ENCODE results near the gene SLC2A4RG. TPM values are rescaled to one million over a fixed set of nuclear protein-coding genes. Genes with fewer than 3 reads are reported as not detected.
A peak's percentile ranks its signal among the peaks of the same experiment; 100 is the strongest.
"Not testable (repeated sequence)": the region's sequence is repeated elsewhere in the genome, so short reads cannot be mapped to it uniquely, and the experiment has no call there.

Gene SLC2A4RG
- total RNA-seq, 2 donors from 2014 or later, result 41.2 to 48.0 TPM

DNA sequence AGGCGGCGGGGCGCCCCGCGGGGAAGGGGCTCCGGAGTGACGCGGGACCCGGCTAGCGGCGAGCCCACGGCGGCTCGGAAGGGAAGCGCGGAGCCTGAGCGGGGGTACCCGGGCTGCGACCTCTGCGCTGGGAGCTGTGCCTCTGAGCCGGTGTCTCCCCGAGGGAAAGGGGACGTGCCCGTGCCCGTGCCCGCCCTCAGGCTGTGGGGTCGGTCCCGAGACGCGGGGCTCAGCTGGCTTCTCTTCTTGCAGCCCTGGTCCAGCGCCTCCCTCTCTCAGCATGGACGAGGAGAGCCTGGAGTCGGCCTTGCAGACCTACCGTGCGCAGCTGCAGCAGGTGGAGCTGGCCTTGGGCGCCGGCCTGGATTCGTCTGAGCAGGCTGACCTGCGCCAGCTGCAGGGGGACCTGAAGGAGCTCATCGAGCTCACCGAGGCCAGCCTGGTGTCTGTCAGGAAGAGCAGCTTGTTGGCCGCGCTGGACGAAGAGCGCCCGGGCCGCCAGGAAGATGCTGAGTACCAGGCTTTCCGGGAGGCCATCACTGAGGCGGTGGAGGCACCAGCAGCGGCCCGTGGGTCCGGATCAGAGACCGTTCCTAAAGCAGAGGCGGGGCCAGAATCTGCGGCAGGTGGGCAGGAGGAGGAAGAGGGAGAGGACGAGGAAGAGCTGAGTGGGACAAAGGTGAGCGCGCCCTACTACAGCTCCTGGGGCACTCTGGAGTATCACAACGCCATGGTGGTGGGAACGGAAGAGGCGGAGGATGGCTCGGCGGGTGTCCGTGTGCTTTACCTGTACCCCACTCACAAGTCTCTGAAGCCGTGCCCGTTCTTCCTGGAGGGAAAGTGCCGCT is 31.1 kb upstream of the SLC2A4RG start:
- ATAC-seq, result peak; percentile 2
- intact Hi-C loops (cut with DNase I, micrococcal nuclease), result no loop called here
- peak in 1 of 2 donors; percentile 28 for DNase-seq

DNA sequence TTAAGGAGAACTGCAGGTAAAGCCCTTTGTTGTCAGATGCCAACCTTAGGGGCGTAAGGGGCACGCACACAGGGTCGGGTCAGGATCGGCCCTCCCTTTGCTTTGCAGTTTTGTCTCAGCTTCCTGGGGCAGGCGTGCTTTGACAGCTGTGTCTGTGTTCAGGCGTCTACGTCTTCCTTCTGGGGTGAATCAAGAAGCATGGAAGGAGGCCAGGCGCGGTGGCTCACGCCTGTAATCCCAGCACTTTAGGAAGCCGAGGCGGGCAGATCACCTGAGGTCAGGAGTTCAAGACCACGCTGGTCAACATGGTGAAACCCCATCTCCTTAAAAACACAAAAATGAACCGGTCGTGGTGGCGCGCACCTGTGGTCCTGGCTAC is 30.4 kb upstream of the SLC2A4RG start:
- DNase-seq, result no peak
- intact Hi-C loops (cut with DNase I, micrococcal nuclease), result no loop called here
- ATAC-seq, result no peak

DNA sequence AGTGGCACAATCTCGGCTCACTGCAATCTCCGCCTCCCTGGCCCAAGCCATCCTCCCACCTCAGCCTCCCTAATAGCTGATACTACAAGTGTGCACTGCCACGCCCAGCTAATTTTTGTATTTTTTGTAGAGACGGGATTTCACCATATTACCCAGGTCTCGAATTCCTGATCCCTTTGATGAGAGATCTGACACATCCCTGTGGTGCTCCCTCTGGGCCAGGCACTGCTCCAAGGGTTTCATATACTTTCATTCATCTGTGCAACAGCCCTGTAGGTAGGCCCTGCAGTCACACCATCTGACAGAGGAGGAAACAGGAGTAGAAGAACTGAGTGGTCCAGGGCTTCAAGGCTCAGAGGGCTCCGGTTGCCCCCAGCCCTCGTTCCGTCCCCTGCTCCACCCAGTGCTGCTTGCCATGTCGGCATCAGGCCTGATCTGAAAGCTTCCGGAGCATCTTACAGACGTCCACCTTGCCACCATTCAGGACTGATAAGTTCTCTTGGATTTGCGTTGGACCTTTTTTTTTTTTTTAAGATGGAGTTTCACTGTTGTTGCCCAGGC is 28.4 kb upstream of the SLC2A4RG start:
- DNase-seq, result no peak
- no peak for ATAC-seq
- intact Hi-C loops (cut with DNase I, micrococcal nuclease), result no loop called here

DNA sequence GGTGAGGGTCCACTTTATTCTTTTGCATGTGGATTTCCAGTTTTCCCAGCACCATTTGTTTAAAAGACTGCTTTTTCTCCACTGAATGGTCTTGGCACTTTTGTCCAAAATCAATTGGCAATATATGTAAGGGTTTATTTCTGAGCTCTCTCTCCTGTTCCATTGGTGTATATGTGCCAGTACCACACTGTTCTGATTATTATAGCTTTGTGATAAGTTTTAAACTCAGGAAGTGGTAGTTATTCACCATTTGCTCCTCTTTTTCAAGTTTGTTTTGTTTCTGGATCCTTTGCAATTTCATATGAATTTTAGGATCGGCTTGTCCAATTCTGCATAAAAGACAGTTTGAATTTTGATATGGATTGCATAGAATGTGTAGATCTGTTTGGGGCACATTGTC is 27.4 kb upstream of the SLC2A4RG start:
- no peak for ATAC-seq
- DNase-seq, result no peak
- intact Hi-C loops (cut with DNase I, micrococcal nuclease), result no loop called here

DNA sequence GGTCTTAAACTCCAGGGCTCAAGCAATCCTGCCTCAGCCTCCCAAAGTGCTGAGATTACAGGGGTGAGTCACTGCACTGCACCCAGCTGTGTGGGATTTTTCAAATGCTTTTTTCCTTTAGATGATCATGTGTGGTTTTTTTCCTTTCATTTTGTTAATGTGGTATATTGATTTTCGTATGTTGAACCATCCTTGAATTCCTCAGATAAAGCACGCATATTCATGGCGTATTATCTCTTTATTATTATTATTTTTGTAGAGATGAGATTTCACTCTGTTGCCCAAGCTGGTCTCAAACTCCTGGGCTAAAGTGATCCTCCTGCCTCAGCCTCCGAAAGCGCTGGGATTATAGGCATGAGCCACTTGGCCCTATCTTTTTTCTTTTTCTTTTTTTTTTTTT is 24.7 kb upstream of the SLC2A4RG start:
- no peak for ATAC-seq
- DNase-seq, result no peak
- intact Hi-C loops (cut with DNase I, micrococcal nuclease), result no loop called here

DNA sequence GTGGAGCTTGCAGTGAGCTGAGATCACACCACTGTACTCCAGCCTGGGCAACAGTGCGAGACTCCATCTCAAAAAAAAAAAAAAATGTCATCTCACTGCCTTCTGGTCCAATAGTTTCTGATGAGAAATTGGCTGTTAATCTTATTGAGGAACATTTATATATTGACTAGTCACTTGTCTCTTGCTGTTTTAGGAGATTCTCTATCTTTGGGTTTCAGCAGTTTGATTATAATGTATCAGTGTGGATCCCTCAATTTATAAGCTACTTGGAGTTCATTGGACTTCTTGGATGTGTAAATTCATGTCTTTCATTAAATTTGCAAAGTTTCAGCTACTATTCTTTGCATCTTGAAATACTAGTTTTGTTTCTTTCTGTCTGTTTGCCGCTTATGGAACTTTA is 20.6 kb upstream of the SLC2A4RG start:
- intact Hi-C loops (cut with DNase I, micrococcal nuclease), result no loop called here
- ATAC-seq, result no peak
- no peak for DNase-seq

DNA sequence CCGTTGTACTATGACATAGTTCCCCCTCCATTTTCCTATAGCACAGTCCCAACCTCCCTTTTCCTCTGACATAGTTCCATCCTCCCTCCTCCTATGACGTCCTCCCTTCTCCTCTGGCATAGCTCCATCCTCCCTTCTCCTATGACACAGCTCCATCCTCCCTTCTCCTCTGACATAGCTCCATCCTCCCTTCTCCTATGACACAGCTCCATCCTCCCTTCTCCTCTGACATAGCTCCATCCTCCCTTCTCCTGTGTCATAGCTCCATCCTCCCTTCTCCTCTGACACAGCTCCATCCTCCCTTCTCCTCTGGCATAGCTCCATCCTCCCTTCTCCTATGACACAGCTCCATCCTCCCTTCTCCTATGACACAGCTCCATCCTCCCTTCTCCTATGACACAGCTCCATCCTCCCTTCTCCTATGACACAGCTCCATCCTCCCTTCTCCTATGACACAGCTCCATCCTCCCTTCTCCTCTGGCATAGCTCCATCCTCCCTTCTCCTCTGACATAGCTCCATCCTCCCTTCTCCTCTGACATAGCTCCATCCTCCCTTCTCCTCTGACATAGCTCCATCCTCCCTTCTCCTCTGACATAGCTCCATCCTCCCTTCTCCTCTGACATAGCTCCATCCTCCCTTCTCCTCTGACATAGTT is 16.5 kb upstream of the SLC2A4RG start:
- ATAC-seq, DNase-seq: not testable (repeated sequence)

DNA sequence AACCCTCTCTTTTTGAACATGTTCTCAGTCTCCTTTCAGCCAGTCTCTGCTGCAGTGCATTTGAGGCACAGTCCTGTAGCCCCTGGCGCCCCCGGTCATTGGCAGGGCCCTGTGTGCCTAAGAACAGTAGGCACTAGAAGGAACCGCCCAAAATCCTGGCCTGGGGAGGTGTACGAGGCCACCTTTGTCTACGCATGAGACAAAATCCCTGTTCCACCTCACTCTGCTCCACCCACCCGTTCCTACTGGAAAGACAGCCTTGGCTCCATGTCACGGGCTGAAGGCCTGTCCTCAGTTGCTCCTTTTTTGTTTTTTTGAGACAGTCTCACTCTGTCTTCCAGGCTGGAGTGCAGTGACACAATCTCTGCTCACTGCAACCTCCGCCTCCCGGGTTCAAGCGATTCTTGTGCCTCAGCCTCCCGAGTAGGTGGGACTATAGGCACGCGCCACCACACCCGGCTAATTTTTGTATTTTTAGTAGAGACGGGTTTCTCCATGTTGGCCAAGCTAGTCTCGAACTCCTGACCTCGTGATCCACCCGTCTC is 9.3 kb upstream of the SLC2A4RG start:
- DNase-seq; intact Hi-C loops (cut with DNase I, micrococcal nuclease): not testable (repeated sequence)

More for the DNA sequence above, 16.5 kb upstream of the SLC2A4RG start:
- intact Hi-C loops (cut with DNase I, micrococcal nuclease), result not testable (repeated sequence)

DNA sequence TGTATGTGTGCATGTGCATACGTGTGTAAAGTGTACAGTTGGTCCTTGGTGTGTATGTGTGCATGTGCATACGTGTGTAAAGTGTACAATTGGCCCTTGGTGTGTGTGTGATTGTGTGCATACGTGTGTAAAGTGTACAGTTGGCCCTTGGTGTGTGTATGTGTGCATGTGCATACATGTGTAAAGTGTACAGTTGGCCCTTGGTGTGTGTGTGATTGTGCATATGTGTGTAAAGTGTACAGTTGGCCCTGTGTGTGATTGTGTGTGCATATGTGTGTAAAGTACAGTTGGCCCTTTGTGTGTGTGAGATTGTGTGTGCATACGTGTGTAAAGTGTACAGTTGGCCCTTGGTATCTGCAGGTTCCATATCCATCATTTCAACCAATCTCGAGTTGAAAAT is 8.2 kb upstream of the SLC2A4RG start:
- DNase-seq, result no peak
- intact Hi-C loops (cut with DNase I, micrococcal nuclease), result no loop called here
- ATAC-seq, result no peak

More for the DNA sequence above, 9.3 kb upstream of the SLC2A4RG start:
- not testable (repeated sequence) for ATAC-seq

DNA sequence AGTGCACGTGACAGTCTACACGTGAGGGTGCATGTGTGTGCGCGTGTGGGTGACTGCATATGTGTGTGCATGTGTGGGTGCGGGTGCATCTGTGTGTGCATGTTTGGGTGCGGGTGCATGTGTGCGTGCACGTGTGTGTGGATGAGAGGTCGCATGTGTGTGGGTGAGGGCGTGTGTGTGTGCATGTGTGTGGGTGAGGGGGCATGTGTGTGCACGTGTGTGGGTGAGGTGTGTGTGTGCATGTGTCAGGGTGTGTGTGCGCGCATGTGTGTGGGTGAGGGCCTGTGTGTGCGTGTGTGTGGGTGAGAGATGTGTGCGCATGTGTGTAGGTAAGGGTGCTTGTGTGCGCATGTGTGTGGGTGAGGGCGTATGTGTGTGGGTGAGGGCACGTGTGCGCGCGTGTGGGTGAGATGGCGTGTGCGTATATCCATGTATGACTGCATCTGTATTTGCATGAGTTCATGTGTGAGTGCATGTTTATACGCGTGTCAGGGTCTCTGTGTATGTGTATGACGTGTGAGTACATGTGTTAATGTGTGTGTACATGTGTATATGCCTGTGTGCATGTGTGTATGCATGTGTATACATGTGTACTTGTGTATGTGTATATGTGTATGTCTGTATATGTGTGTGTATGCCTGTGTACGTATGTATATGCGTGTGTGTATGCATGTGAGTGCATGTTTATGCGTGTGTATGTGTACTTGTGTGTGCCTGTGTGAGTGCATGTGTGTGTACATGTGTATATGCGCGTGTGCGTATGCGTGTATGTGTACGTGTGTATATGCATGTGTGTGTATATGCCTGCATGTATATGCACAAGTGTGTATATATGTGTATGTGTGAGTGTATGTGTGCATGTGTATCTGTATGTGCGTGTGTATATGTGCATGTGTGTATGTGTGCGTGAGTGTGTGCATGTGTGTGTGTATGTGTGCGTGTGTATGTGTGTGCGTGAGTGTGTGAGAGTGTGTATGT is 7.2 kb upstream of the SLC2A4RG start:
- ATAC-seq (no peak), DNase-seq (no peak)
- intact Hi-C loops (cut with DNase I, micrococcal nuclease), result no loop called here

DNA sequence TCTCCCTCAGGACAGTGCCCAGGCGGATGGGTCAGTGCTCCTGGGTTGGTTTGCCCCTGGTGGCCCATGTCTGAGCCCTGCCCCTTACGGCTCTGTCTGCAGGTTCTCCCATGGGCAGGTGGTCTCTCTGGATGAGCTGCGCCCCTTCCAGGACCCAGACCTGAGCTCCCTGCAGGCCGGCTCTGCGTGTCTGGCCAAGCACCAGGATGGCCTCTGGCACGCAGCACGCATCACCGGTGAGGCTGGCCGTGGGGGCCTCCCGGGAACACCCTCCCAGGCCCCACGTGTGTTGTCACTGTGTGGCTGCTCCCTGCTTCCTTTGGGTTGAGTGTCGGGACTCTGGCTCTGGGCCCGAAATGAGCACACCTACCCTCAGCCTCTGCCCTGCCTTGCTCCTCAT is 6.5 kb upstream of the SLC2A4RG start:
- intact Hi-C loops (cut with DNase I, micrococcal nuclease), result no loop called here
- DNase-seq (no peak), ATAC-seq (no peak)

DNA sequence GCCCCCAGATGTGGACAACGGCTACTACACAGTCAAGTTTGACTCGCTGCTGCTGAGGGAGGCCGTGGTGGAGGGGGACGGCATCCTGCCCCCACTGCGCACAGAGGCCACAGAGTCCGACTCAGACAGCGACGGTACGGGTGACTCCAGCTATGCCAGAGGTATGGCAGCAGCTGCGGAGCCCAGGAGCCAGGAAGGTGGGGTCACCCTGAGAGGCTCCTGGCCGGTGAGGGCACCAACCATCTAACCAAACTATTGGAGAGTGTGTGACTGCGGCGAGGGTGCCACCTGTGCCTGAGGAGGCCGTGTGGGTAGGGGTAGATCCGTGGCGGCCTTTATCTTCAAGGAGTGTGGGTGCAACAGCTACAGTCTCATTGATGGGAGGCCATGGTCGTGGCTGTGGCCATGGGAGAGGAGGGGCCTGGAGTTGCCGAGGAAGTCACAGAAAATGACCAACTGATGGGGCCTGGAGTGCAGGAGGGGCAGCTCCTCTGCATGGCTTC is 5.9 kb upstream of the SLC2A4RG start:
- DNase-seq (no peak), ATAC-seq (no peak)
- intact Hi-C loops (cut with DNase I, micrococcal nuclease), result no loop called here

DNA sequence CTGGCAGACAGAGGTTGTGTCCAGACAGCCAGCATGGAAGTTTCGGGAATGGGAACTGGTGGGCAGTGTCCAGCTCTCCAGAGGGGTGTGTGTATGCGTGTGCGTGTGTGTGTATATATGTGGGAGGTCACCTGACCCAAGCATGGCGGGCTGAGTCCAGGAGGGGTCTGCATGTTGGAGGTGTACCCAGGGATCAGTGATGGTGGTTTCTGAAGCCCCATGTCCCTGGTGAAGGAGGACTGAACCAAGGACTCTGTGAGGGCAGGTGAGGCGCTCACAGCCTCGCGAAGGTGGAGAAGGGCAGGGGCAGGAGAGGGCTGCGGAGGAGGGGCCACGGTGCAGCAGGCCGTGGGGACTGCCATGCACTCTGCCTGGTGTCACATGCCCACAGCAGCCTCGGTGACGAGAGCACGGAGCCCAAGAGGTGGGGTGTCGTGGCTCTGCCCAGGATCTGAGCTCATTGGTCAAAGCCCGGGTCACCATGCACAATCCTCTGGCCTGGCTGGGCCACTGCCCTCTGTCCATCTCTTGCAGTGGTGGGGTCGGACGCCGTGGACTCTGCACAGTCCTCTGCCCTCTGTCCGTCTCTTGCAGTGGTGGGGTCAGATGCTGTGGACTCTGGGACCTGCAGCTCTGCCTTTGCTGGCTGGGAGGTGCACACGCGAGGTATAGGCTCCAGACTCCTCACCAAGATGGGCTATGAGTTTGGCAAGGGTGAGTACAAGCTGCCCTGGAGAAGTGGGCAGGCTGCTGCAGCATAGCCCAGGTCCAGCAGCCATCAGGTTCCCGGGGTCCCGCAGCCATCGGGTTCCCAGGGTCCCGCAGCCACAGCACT is 5.2 kb upstream of the SLC2A4RG start:
- ATAC-seq (no peak), DNase-seq (no peak)
- intact Hi-C loops (cut with DNase I, micrococcal nuclease), result no loop called here

DNA sequence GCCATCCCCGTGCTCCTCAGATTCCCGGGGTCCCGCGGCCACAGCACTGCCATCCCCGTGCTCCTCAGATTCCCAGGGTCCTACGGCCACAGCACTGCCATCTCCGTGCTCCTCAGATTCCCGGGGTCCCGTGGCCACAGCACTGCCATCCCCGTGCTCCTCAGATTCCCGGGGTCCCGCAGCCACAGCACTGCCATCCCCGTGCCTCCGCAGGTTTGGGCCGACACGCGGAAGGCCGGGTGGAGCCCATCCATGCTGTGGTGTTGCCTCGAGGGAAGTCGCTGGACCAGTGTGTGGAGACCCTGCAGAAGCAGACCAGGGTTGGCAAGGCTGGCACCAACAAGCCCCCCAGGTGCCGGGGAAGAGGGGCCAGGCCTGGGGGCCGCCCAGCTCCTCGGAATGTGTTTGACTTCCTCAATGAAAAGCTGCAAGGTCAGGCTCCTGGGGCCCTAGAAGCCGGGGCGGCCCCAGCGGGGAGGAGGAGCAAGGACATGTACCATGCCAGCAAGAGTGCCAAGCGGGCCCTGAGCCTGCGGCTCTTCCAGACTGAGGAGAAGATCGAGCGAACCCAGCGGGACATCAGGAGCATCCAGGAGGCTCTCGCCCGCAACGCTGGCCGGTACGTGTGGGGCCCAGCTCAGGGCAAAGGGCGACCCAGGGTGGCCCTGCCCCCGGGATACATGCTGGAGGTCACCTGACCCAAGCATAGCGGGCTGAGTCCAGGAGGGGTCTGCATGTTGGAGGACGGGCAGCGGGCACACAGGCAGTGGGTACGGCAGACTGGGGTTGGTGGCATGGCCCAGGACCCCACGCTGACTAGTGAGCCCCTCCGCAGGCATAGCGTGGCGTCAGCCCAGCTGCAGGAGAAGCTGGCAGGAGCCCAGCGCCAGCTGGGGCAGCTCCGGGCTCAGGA is 4.4 kb upstream of the SLC2A4RG start:
- DNase-seq, result no peak
- intact Hi-C loops (cut with DNase I, micrococcal nuclease), result no loop called here
- ATAC-seq, result no peak

DNA sequence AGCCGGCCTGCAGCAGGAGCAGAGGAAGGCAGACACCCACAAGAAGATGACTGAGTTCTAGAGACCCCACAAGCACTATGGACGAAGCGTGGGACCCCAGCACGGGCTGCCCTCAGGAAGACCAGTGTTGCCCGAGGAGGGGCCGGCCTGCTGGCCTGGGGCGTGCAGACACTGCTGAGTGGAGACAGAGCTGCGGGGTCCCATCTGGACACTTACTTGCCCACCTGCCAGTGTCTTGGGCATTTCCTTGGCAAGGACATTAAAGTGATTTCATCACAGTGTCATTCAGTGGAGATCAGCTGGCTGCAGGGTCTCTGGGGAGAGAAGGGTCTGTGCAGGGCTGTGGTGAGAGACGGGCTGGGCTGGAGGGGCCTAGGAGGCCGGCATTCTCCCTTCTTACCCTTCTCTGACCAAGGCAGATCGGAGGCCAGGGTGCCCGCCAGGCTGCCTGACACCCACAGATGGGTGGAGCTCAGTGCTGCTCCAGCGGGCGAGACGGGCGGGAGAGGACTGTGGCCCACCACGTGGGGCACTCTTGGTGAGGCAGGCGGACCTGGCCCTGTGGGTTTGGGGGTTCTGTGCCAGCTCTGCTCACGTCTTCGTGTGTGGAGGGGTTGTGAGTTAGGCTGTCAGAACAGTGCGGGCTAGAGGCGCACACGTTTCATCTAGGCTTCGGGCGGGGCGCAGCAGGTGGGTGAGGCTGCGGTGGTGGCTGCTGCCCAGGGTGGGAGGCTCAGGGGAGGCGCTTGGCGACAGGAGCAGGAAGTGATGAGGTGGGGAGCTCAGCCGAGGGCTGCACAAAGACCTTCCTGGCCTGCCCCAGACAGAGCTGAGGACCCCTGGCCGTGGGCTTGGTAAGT is 3.5 kb upstream of the SLC2A4RG start, which contains the start of gene LIME1:
LIME1 (plus strand) TSS at position 806 of the 860 bp plus-strand sequence. CDS start 886 bp downstream, outside the sequence.
- intact Hi-C loops (cut with DNase I, micrococcal nuclease), result no loop called here
- peak; percentile 47 for ATAC-seq
- peak; percentile 84 for DNase-seq

Data from left colon (tissue), 2 donors.